ENCODE data around the gene CDC42EP2. TPM values are rescaled to one million over a fixed set of nuclear protein-coding genes. Genes with fewer than 3 reads are reported as not detected.

Gene CDC42EP2
- total and polyA plus RNA-seq, 2 of the 13 experiments (the other 11 are each of a cell fraction or from before 2014, with no cell fraction given): 2.3 to 7.1 TPM

DNA sequence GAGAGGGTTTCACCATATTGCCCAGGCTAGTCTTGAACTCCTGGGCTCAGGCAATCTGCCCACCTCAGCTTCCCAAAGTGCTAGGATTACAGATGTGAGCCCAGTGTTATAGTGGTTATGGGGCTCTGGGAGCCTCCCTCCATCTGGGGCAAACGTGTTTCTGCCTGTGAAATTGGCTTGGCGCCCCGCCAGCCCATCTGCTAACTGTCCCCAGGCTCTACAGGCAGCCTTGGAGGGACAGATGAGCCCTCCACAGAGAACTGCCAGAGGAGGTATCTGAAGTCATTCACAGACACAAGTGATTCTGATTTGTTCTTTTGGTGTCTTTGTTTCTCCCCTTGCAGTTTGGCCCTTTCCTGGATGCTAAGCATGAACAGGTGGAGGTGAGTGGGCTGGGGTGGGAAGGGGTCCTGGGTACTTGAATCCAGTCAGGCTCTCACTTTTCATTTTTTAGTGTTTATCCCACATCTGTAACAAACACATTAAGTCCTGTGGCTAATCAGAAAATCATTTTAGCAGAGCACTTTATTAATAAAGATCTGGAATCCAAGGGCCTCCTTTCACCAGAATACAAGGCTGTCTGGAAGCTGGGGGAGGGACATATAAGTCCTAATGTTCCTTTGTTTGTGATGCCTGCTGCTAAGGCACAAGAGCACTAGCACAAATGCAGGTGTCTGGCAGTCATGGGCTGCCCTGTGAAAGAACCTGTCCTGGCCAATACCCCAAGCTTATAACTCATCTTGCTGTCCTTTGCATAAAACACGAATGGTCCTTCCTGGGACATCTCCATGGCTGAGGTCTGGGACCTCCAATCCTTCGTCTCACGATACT lies 25.7 kb upstream of the CDC42EP2 start (continued):
- TF ChIP-seq, protein P1, sequence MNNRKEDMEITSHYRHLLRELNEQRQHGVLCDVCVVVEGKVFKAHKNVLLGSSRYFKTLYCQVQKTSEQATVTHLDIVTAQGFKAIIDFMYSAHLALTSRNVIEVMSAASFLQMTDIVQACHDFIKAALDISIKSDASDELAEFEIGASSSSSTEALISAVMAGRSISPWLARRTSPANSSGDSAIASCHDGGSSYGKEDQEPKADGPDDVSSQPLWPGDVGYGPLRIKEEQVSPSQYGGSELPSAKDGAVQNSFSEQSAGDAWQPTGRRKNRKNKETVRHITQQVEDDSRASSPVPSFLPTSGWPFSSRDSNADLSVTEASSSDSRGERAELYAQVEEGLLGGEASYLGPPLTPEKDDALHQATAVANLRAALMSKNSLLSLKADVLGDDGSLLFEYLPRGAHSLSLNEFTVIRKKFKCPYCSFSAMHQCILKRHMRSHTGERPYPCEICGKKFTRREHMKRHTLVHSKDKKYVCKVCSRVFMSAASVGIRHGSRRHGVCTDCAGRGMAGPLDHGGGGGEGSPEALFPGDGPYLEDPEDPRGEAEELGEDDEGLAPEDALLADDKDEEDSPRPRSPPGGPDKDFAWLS (CRISPR knock-in tag; IDR thresholded peaks at IDR 0.05; ENCODE audit: borderline replicate concordance): no peak
- TF ChIP-seq ZNF747 (CRISPR knock-in tag; IDR thresholded peaks at IDR 0.05; ENCODE audit: borderline replicate concordance) (no peak), NFIC (IDR thresholded peaks at IDR 0.05; ENCODE audit: low read length) (no peak)

- ChIA-PET CTCF (ENCODE audit: low intra/inter-chr PET ratio, low total read pairs) (interaction anchor here (2.0 kb wide), 1 partner anchor 25 kb away, joined by 7 read pairs; the partner anchor contains the start of gene CDC42EP2), POLR2A (interaction anchor here (1.5 to 4.0 kb wide), 3 partner anchors 15 to 25 kb away, joined by 4 to 36 read pairs (median 5); partner anchors contain the start of gene CDC42EP2)
- Histone ChIP-seq H3K4me2 (ENCODE audit: low read depth, low read length) (no peak overlapping the region), H3K9ac (ENCODE audit: insufficient read depth, low read depth, low read length) (no peak overlapping the region), H3K4me3 (replicated peaks in 1 of 3; ENCODE audit: insufficient read depth in 1 of 3, low read depth in 2 of 3, low read length in 3 of 3) (no peak overlapping the region), H3K36me3 (replicated peaks in 1 of 2; ENCODE audit: control insufficient read depth in 1 of 2, insufficient read depth in 2 of 2, low read length in 2 of 2) (peaks cover 14 to 50% of the 10 kb centered on the region in 2 experiments), H3K9me3 (ENCODE audit: low read length) (no peaks in the 10 kb centered on the region), H4K20me1 (ENCODE audit: insufficient read depth, low read length) (no peaks in the 10 kb centered on the region), H3K27me3 (ENCODE audit: control insufficient read depth in 1 of 2, insufficient read depth in 2 of 2, low read length in 2 of 2) (no peaks in the 10 kb centered on the region), H2AFZ (ENCODE audit: low read length) (no peak overlapping the region), H3K4me1 (ENCODE audit: insufficient read depth, low read length) (peaks cover 32% of the 10 kb centered on the region), H3K79me2 (ENCODE audit: insufficient read depth, low read length) (no peaks in the 10 kb centered on the region), H3K27ac (ENCODE audit: extremely low read length, insufficient read depth, low read length) (peak overlapping the region; percentile 6)
- no peak for FAIRE-seq
- BruUV-seq (replicated peaks): no TSS peak
- DNase-seq (ENCODE audit: low spot score): no peak
- 95% methylated on average over 8 of the region's 8 CpGs for WGBS (ENCODE audit: low lambda C conversion rate)
- in situ Hi-C loops (cut with HindIII; ENCODE audit: extremely low pct_ligation_motif_present, low pct_unique_long_range_greater_than_20kb) (no loop called here), intact Hi-C loops (cut with micrococcal nuclease; ENCODE audit: unreplicated experiment) (no loop called here)
- ATAC-seq: no peak
- TF ChIP-seq ZNF781 (CRISPR knock-in tag; IDR thresholded peaks at IDR 0.05; ENCODE audit: borderline replicate concordance, not compliant biosample characterization): no peak
- TF ChIP-seq, protein P2, sequence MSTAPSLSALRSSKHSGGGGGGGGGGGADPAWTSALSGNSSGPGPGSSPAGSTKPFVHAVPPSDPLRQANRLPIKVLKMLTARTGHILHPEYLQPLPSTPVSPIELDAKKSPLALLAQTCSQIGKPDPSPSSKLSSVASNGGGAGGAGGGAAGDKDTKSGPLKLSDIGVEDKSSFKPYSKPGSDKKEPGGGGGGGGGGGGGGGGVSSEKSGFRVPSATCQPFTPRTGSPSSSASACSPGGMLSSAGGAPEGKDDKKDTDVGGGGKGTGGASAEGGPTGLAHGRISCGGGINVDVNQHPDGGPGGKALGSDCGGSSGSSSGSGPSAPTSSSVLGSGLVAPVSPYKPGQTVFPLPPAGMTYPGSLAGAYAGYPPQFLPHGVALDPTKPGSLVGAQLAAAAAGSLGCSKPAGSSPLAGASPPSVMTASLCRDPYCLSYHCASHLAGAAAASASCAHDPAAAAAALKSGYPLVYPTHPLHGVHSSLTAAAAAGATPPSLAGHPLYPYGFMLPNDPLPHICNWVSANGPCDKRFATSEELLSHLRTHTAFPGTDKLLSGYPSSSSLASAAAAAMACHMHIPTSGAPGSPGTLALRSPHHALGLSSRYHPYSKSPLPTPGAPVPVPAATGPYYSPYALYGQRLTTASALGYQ (CRISPR knock-in tag; IDR thresholded peaks at IDR 0.05): no peak
- TF ChIP-seq ZNF605 (CRISPR knock-in tag; IDR thresholded peaks at IDR 0.05): no peak
- TF ChIP-seq HHEX (CRISPR knock-in tag; IDR thresholded peaks at IDR 0.05): no peak
- no peak for TF ChIP-seq PRDM10 (CRISPR knock-in tag; IDR thresholded peaks at IDR 0.05; ENCODE audit: low read depth)
- no peak for TF ChIP-seq ZNF326 (CRISPR knock-in tag; IDR thresholded peaks at IDR 0.05; ENCODE audit: borderline replicate concordance)
Measured at GRCh38 chr11:65290448-65291165, 24.1 kb upstream of the CDC42EP2 start.
